GM21528 (cell line): ENCODE data around the gene TRIM62.

Experiments
- ATAC-seq: cut with Tn5 transposase; IDR thresholded peaks from one replicate; pipeline ENCODE4 v1.9.1; 2021; ENCODE audit warnings: mild to moderate bottlenecking, moderate library complexity; ENCODE audit not compliant: unreplicated experiment, low FRiP score

TRIM62 gene

DNA sequence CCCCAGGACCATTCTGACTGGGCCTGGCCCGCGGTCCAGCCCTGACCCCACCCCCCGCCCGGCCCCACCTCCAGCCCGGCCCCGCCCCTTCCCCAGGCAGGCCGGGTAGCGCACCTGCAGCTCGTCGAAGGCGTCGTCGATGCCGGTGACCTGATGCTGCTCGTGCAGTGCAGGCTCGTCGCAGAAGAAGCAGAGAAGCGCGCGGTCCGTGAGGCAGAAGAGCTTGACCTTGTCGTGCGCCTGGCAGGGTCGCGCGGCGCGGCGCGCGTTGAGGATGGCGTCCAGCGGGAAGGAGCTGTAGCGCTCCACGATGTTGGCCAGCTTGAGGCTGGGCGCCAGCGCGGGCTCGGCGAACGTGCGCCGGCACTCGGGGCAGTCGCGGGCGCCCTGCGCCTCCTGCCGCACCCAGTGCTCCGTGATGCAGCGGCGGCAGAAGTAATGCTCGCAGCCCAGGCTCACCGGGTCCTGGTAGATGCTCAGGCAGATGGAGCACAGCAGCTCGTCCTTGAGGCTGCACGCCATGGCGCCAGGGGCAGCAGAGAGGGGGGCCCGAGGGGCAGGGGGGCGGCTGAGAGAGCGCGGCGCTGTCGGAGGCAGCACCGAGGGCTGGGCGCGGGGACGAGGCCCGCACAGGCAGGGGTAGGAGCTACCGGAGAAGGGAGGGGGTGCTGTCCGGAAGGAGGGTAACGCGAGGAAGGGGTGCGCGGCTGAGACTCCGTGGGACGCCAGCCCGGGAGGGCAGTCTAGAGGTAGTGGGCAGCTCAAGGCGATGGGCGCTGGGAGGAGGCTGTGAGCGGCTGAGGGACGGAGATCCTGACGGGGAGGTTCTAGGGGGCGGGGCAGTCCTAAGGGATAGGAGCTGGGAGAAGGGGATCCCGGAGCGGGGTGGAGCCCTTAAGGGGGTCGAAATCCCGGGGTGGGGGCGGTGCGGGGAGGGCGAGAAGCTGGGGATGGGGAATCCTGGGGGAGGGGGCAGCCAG, 642 bp downstream of the TRIM62 start:
- ATAC-seq = peak; percentile 57

DNA sequence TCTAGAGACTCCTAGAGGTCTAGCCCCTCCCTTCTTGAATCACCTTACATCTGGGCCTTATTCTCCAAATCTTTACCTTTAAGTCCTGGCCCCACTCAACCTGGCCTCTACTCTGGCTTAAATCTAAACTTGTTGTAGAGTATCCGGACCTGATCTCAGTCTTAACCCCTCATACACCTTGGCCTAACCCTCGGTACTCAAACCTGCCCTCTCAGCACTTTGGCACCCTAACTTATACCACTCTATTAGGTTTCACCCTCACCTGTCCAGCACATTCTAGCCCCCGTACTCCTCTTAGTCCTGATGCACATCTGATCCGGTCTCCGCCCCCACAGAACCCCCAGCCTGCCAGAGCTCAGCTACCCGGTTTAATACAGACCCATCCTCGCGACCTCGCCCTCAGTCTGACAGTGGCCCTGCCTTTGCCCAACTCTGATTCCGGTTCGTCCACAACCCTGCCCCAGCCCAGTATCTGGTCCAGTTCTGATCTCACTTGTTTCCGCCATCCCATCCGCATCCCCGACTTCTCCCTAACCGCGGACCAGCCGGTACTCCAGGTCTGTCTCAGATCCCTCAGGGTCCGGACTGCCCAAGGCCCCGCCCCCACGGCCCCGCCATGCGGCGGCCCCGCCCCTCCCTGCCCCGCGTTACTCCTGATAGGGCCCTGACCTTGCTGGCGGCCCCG, 1.5 kb downstream of the TRIM62 start:
- peak; percentile 4 for ATAC-seq

DNA sequence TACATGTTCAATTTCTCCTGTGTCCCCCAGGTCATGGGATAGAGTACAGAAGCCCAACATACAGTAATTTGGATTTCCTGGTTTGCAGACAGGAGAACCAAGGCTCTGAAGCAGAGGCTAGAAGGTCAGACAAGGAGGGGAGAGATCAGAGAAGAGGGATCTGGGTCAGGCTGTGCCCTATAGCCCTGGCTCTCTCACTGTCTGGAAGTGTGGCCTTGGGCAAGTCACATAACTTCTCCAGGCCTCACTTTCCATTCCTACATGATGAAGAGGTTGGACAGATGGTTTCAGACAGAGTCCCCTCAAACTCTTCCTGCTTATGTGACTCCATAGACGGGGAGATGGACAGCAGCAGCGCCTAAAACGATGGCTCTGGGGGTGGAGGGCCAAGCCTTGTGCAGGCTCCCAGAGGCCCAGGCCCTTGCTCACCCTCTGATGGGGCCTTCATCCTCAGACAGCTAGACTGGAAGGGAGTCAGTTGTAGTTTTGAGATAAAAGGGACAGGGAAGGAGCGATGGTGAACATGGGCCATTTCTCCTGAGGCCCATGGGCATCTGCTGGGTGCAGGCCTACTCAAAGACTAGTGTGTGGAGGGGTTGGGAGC, 2.9 kb downstream of the TRIM62 start:
- ATAC-seq = no peak

DNA sequence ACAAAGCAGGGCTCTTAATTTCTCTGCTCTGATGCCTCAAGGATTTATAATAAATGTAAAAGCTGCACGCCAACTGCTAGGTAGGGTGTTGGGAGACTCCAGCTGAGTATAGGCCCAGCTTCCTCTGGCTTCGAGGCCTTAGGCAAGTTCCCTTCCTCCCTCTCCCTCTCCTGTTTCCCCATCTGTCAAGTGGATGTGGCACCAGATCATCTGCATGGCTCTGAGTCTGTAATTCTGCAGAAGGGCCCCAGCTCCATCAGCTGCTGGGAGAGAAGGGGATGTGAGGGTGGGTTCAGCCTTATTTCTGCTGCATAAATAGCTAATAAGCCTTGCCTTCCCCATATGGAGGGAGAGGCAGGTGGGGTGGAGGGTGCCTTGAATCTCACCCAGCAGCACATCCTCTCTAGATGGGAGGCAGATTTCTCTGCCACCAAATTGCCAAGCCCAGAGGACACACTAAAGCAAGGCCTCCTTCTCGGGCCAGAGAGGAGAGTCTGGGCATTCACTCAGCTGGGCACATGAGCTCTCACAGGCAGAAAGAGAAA, 3.8 kb downstream of the TRIM62 start:
- ATAC-seq = no peak

DNA sequence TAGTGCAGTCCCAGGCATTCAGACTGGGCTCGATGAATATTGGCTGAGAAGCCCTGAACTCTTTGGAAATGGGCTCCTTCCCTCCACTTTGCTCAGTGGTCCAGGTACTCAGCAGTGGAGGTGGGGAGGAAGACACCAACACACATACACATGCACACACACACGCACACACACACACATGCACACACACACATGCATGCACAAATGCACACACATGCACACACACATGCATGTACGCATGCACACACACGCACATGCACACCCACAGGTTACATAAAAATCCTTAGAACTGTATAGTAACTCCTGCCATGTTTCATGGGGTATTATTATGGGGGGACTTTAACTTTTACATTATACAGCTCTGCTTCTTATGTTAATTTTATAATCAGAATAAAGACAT, 5.0 kb downstream of the TRIM62 start:
- ATAC-seq = no peak

DNA sequence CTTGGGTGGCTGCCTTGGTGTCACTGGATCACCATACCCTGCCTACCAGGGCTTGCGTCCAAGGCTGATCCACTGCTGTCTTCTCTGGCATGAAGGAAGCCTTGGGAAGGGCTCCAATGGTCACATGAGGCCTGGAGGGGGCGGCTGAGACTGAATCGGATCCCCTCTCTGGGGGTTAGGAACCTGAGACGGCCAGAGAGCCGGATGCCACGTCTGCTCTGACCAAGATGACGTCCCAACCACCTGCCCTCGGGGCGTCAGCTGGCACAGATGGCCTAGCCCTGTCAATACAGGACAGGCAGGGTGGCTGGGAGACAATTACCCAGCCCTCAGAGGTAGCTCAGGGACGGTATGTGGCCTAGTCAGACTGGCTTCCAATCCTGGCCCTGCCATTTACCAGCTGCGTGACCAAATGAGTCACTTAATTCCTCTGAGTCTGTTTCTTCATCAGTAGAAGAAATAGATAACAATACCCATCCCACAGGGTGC, 5.4 kb downstream of the TRIM62 start:
- no peak for ATAC-seq

DNA sequence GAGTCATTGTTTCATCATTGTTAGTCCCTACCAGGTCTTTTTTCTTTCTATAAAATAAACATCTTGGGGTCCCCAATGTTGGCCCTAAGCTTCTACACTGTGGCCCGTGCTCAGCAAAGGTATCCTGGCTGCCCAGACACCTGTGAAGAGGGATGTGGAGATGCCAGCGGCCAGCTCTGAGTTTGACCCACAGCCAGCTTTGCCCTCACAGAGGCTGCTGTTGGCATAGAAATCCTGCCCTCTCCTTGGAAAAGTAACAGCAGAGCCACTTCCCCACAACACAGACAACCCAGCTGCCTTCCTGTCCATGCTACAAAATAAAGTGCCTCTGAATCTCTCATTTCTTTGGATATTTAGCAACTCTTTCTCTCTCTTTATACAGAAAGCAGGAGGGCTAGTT, 6.0 kb downstream of the TRIM62 start:
- no peak for ATAC-seq

DNA sequence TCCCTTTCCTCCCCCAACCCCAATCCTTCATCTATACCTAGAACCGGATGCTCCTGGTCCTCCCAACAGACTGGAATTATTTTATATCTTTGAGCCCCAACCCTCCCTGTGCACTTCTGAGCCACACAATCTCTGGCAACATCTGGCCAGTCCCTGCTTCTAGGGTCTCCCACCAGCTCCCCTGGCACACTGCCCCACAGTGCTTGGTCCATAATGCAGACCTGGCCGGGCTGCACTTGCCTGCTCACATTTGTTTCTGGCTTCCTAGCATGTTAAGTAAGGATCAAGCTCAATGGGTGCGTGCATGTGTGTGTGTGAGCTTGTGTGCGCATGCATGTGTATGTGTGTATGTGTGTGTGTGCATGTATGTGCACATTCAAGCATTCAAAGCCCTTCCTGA, 8.8 kb downstream of the TRIM62 start:
- ATAC-seq = no peak

DNA sequence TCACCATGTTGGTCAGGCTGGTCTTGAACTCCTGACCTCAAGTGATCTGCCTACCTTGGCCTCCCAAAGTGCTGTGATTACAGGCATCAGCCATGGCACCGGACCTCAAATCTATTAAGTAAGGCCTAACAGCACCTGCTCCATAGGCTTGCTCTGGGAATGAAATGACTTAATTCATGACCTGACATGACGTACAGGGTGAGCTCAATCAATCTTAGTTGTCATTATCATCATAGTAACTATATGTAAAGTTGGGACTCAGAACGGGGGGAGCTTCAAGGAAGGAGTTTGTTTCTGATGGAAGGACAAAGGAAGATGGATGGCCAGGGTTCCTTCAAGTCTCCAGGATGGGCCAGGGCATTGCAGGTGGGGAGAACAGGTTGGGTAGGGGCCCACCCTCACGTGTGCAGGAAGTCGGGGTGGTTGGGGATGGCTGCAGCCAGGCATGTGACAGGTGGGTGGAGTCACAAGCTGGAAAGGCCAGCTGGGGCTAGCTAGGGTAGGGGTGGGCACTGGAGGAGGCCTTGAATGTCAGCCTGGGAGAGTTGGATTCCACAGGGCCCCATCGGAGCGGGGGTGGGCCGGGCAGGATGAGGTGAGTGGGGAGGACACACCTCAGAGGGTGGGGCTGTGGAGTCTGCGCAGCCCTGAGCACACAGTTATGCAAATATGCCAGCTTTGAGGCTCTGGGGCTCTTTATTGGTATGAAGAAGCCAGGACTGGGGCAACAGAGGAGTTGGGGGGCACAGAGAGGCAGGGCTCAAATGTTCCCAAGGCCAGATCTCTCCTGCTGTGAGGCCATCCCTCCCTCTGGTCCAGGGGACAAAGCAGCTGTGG, 9.6 kb downstream of the TRIM62 start:
- ATAC-seq = no peak

DNA sequence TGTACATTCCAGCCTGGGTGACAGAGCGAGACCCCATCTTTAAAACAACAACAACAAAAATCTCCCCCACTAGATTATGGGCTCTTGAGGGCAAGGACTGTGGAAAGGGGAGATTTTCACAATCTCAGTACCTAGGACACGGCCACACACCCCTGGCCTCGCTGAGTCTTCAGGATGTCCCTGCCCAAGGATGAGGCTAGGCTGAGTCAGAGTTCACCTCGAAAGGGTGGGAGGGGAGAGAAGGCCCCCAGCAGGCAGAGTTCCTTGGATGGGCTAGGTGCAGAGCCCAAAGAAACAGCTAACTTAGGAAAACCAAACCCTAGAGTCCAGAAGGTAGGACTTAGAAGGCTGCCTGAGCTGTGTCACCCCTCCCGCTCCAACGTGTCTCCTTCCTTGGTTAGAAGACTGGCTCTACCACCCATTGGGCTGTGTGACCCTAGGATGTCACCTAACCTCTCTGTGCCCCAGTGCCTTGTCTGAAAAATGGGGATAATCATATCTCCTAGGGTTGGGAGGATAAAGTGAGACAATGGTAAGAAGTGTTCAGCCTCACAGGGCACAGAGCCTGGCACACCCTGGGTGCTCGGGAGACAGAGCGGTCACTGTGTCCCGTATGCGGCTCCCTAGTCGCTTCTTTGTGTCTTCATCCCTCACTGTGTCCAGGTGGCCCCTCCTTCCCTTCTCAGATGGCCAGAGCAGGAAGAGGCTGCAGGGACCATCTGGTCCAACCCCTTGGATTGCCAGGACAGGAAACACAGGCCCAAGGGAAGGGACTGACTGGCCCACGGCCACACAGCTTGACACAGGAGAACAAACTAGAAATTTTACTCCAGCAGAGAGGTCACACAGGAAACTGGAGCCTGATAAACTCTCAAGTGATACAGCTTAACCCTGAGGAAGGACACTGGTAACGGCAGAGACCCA, 11.2 kb downstream of the TRIM62 start:
- no peak for ATAC-seq

DNA sequence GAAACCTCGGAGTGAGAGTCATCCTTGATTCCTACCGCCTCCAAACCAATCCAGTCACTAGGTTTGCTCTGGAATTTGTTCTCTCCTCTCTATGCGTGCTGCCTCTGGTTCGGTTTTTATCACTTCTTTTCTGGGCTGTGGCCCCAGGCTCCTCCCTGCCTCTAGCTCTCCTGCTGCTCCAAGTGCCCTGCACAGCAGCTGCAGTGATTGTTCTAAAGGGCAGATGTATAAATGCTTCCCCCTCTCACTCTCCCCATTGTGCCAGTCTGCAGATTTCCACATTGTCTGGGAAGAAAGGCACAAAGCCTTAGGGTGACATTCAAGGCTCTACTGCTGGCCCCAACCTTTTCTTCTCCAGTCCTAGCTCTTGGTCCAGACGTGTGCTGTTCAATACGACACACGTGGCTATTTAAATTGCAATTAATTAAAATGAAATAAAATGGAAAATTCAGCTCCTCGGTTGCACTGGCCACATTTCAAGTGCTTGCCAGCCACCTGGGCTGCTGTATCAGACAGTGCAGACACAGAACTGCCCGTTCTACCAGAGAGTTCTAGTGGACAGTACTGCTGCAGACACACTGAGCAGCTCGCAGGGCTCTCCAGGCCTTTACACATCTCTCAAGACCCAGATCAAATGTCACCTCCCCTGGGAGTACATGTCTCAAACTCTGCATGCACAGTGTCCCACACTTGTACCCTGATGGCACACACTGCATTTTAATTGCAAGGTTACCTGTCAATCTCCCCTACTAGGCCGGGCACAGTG, 12.4 kb downstream of the TRIM62 start:
- no peak for ATAC-seq

DNA sequence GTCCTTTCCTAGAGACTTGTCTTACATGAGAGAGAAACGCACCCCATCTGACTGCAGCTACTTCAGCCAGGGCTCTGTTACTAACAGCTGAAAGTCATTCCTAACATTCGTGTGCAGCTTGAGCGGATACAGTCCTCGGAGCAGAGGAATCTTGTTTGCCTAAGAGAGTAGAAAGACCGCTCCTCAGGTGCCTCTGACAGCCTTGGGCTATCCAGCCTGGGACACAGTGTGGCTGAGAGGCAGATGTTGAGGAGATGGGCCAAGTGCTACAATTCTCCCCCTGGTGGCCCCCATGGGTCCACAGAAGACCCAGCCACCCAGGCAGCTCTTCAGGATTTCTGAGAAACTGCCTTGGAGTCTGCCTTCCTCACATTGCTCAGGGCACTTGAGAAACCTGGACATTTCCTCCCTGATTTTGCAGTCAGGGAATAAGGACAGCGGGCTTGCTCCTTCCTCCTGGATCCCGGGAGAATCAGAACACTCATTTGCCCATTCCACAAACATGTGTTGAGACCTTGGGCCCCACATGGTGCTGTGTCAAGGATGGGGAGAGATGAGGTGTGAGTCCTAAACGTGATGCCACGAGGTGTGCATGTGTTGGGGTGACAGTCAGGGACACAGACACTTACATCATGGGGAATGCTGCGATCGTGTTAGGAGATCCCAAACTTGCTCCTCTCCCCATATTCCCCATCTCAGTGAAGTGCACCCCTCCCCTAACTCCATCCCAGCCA, 13.1 kb downstream of the TRIM62 start:
- no peak for ATAC-seq

DNA sequence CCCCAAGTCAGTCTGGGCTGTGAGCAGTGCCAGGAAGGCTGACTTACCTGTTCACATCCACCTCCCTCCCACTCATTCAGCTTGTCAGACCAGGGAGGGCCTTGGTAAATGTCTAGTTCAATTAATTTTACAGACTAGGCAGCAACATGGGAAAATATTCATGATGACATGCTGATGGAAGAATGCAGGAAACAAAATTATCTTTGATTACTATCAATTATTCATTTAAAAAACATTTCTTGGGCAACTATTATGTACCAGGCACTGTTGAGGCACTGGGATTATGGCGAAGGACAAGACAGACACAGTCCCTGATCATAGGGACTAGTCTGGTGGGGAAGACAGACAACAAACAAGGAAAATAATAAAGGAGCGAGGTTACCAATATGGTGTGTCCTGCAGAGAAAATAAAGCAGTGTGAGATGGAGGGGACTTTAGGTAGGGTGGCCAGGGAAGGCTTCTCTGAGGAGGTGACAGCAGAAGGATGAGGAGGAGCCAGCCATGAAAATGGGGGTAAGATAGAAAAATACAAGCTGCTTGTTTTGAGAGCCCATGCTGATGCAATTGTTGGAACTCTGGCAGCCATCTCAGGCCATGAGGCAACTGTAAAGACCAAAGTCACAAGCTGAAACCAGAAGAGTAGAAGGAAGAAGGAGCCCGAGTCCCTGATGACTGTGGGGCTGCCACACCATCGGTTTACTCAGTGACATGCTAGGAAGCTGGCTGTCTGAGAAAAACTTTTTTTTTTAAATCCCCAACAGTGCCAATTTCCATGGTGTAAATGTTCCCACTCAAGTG, 14.0 kb downstream of the TRIM62 start:
- ATAC-seq = no peak

DNA sequence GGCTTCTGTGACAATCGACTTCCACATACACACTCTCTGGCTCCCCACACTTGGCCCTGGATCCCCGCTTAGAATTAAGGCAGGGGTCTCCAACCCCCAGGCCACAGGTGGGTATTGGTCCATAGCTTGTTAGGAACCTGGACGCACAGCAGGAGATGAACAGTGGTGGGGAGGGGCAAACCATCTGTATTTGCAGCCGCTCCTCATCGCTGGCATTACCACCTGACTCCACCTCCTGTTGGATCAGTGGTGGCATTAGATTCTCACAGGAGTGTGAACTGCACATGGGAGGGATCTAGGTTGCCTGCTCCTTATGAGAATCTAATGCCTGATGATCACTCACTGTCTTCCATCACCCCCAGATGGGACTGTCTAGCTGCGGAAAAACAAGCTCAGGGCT, 16.0 kb downstream of the TRIM62 start:
- no peak for ATAC-seq

DNA sequence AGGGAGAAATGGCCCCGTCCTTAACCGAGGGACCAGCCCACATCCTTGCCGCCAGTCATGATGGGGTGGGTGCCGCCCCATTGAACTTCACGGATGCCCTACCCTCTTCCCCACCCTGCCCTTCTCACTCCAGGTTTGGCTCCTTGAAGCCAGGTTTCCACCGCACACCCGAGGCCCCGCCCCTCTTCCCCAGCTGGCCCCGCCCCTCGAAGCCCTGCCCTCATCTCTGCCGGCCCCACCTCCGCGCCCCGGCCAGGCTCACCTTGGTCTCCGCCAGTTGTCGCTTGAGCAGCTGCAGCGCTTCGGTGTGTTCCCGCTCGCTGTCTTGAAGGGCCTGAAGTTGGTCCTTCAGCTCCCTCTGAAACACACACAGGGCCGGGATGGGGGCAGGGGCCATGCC, 16.6 kb downstream of the TRIM62 start:
- no peak for ATAC-seq

DNA sequence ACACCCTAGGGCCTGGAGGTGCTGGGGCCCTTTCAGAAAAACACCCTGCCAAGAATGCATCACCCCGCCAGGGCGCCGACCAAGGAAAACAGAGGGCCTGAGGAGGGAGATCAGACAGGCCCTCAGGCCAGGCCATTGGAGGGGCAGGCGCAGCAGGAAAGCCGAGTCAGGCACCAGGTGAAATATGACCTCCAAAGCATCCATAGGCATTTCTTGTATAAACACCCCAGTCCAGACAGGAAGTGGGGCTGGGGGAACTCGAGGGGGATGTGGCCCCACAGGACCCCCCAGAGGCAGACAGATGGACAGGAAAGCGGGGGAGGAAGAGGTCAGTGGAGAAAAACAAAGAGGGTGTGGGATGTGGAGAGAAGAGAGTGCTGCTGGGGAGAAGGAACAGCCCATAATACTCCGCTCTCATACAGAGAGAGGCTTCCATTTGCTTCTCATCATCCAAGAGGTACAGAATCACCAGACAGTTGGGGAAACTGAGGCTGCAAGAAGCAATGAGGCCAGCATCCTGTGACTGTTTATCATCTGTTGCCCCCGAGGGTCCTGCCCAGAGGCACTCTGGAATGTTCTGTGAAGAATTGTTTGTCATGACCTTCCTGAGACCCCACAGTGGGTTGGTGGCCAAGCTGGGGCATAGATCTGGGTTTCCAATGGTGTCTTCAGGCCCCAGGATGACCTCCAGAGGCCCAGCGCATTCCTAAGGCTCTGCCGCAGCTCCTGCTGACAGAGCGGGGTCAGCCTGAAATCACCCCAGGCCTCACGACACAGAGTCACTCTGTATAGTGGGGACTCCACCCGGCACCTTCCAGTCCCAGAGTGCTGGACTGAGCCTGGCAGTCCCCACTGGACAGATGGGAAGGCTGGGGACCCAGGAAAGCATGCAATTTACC, 18.0 kb downstream of the TRIM62 start:
- no peak for ATAC-seq
